NCI-H2081 (cell line): ENCODE data around the gene PKN1.
"Not testable (repeated sequence)": the region's sequence is repeated elsewhere in the genome, so short reads cannot be mapped to it uniquely, and the experiment has no call there.

Source experiments
- DNase-seq, 2 experiments: peaks; one replicate each; lab custom pipeline; 2025; lab: John Stamatoyannopoulos, UW

Gene PKN1

DNA sequence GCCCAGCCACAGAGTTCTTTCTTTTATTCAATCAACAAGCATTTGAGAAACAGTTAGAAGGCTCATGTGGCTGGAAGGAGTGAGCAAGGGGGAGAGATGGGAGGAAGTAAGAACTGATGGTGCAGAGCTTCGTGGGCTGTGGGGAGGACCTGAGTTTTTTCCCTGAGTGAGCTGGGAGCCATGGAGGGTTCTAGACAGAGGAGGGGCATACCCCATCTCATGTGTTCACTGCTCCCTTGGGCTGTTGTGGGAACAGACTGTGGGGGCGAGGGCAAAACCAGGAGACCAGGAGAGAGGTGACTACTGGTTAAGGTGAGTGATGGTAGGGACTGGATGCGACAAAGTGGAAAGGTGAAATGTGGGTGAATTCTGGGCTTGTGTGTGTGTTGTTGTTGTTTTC is 2.4 kb upstream of the PKN1 start:
- no peak for DNase-seq

DNA sequence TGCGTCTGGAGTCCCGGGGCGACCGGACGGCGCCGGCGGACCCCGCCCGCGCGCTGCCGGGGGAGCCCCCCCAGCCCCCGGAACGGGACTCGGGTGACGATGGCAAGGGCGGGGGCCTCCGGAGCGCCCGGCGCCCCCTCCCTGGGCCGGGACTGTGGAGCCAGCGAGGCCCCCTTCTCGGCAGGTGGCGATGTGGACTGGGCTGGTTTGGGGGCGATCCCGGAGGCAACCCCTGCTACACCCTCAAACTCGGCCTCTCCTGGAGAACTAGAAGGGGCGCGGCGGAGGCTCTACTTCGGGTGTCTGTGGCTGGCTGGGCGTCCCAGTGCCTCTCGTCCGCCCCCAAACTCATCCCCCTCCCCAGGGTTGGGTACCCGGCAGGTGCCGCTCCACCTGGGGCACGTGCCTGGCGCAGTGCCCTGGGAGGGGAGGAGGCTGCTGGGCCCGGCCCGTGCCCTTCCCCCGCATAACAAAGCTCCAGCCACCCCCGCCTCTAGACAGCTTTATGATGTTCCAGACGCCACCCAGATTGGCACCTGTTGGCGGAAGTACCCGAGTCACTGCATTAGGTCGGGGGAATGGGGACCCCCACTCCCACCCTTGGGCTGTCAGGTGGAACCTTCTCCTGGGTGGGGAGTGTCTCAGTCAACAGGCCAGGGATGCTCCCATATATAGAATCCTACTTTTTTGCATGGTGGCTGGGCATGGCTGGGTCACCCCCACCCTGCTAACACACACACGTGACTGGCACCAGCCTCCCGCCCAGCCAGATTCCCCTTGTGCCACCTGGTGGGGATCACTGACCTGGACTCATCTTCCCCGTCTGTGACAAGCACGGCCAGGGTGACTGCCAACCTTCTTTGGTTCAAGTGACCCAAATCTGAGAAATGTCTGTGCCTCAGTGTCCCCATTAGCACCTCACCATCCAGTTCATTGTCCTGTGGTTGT is 722 bp downstream of the PKN1 start:
- DNase-seq, result peak; percentile 63 to 88

DNA sequence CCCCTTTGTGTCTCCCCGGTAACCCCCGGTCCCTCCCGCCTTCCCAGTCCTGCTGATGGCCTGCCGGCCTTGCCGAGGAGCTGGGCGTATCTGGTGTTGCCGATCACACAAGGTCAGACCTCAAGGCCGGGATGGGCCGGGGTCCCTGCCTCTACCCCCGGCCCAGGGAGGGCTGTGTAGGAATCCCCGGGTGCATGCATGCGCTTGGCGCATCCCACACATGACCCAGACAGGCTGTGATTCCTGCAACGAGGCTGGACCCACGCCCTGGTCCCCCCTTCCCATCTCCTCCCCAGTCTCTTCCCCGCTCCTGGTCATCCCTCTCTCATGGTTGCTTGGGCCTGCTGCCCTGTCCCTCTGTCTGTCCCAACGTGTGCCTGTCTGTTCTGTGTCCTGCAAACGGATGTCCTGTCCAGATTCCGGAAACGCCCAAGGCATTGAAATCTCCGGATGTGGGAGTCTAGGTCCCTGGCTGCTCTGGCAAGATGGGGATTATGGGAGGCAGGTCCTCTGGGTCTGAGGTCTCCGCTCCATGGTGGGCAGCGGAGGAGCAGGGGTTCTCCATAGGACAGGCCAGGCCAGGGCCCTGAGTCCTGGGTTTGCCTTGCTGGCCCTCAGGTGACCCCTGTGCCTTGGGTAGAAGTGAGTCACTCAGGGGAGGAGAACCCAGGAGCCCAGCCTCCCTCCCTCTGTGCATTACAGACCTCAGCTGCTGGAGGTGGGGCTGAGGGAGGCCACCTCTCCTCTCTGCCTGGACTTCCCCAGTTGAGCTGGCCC is 1.6 kb downstream of the PKN1 start:
- DNase-seq, result no peak

DNA sequence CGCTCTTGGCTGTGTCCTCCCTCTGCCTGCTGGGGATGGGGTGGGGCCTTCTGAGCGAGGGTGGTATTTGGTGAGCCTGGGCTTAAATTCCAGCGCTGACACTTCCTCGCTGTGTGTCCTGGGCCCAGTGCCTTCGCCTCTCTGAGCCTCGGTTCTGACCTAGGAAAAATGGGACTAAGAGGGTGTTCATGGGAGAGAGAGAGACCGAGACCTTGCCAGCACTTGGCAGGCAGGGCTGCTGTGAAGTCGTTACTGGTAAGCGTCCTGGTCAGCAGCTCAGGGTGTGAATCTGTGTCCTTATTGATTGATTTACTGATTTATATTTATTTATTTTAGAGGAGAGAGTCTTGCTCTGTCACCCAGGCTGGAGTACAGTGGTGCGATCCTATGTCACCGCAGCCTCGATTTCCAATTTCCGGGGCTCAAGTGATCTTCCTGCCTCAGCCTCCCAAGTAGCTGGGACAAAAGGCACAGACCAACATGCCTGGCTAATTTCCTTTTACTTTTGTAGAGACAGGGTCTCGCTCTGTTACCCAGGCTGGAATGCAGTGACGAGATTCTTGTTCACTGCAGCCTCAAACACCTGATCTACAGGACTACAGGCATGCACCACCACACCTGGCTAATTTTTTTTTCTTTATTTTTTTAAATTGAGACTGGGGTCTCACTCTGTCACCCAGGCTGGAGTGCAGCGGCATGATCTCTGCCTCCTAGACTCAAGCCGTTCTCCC is 2.4 kb downstream of the PKN1 start:
- DNase-seq, result no peak

DNA sequence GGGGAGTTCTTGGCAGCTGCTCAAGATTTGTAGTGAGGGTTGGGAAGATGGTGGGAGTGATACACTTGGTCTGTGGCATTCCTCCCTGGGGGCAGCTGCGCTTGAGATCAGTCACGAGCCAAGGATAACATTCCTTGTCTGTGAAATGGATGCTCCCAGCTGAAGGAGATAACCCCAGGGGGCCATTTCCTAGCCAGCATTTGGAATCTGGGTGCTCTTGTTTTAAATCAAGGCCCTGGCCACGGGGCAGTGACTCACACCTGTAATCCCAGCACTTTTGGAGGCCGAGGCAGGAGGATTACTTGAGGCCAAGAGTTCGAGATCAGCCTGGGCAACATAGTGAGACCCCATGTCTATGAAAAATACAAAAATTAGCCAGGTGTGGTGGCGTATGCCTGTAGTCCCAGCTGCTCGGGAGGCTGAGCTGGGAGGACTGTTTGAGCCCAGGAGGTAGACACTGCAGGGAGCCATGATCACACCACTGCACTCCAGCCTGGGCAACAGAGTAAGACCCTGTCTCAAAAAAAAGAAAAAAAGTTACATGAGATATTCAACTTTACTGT is 4.6 kb downstream of the PKN1 start:
- DNase-seq, result no peak

DNA sequence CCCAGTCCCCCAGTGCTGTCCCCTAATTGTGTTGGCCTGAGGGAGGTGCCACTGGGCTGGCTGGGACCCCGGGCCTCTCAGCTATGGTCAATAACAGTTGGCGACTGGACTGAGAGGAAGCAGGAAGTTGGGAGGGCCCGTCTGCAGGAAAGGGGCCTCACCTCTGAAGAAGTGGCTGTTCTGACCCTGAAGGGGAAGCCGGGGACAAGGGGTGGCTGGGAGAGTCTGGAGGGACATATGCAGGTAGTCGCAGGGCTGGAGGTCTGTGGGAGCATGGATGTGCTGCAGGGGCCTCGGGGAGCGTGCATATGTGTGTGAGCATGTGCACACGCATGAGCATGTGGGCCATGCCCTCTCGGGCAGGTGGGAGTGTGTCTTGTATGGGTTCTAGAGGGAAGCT is 5.9 kb downstream of the PKN1 start:
- DNase-seq, result no peak

DNA sequence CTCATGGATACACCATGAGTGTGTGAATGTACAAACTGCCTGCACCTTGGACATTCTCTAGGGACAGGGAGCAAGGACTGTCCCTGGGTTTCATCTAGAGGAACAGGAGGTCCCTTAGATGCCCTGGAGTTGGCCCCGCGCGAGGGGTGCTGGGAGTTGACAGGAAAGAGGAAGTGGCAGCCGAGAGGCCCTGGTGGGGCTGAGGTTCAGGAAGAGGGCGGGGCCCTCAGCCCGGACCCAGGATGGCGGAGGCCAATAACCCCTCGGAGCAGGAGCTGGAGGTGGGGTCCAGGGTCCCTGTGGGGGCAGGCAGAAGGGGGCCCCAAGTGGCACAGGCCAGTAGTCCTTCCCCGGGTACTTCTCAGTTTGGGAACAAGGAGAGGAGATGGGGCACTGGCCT is 6.9 kb downstream of the PKN1 start:
- DNase-seq, result no peak

DNA sequence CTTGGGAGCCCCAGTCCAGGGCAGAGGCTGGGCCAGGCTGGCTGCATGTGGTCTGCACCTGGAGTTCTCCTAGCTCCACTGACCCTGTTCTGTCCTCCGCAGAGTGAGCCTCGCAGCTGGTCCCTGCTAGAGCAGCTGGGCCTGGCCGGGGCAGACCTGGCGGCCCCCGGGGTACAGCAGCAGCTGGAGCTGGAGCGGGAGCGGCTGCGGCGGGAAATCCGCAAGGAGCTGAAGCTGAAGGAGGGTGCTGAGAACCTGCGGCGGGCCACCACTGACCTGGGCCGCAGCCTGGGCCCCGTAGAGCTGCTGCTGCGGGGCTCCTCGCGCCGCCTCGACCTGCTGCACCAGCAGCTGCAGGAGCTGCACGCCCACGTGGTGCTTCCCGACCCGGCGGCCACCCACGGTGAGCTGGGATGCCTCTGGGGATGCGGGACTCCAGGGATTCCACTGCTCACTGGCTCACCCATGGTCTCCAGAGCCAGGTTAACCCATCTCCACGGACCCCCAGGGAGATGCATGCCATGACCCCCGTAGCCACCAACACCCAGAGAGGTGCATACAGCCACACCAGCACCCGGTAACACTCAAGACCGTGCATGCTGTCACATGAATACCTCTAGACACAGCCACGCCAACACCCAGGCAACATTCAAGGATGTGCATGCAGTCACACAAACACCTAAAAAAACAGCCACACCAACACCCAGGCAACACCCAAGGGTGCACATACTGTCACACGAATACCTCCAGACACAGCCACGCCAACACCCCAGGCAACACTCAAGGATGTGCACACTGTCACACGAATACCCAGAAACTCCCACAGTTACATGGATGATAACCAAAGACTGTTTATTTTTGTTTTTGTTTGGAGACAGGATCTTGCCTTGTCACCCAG is 8.2 kb downstream of the PKN1 start:
- DNase-seq, result no peak

DNA sequence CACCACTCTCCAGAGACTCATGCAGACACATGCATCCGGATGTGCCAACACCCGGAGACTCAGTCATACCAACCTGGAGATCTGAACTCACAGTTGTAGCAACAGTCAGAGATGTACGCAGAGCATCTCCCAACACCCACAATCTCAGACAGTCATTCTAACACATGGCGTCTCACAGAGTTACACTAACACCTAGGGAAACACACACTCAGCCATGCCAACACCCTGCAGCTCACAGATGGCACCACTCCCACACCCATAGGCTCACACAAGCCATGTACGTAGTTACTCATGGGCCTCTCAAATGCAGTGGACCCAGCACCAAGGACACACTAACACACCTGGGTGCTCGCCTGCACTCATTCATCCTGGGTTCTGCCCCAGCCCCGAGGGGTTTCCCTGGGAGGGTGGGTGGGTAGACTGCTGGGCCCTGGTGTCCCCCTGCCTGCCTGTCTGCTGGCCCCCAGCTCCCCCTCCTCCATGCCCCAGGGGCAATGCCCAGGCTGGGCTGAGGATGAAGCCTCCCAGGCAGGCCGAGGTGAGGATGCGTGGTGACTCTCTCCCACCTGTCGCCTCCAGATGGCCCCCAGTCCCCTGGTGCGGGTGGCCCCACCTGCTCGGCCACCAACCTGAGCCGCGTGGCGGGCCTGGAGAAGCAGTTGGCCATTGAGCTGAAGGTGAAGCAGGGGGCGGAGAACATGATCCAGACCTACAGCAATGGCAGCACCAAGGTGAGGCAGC is 10.0 kb downstream of the PKN1 start:
- DNase-seq, result no peak

DNA sequence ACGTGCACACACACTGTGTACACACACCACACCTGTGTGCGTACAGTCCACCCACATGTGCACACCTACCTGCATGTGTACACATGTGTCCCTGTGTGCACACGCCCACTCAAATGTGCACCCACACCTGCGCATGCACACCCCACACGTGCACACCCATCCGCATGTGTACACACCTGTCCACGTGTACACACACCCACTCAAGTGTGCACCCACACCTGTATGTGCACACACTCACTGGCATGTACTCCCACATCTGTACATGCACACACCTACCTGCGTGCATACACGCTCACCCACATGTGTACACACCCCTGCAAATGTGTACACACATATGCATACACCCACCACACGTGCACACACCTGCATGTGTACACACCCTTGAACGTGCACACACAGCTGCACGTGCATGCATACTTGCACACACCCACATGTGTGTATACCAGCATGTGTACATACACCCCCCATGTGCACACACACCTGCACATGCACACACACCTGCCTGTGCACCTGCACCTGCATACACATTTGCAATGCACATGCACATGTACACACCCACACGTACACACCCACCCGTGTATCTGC is 10.6 kb downstream of the PKN1 start:
- DNase-seq, result no peak

DNA sequence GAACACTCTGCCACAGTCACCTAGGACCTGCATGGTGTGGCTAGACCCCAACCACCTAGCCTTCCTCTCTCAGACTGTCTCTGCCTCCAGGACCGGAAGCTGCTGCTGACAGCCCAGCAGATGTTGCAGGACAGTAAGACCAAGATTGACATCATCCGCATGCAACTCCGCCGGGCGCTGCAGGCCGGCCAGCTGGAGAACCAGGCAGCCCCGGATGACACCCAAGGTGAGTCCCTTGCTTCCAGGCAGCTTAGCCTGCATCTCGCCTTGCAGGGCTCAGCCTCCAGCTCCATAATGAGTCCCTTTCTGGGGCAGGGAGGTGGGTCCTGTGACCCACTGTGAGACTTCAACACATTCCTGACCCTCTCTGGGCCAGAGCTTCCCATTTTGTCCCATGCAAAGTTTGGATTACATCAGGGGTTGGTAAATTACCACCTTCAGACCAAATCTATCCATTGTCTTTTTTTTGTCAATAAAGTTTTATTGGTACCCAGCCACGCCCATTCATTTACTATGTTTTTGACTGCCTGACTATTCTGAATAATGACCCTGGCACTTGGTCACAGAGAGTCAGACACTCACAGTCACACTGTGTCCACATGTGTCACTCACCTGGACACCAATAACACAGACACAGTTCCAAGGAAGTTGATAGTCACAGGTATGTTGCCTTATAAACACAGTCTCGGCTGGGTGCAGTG is 13.4 kb downstream of the PKN1 start:
- no peak for DNase-seq

DNA sequence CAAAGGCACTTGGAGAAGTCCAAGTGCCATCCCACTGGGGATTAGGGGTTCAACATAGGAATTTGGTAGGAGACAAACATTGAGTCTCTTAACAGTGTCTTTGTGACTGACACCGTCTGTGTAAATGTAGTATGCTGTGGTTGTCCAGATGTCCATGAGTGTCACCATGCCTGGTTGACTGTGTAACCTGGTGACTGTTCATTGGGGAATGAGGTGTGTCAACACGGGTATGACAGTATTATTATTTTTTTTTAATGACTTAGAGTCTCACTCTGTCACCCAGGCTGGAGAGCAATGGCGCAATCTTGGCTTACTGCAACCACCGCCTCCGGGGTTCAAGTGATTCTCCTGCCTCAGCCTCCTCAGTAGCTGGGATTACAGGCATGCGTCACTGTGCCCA is 16.2 kb downstream of the PKN1 start:
- no peak for DNase-seq

DNA sequence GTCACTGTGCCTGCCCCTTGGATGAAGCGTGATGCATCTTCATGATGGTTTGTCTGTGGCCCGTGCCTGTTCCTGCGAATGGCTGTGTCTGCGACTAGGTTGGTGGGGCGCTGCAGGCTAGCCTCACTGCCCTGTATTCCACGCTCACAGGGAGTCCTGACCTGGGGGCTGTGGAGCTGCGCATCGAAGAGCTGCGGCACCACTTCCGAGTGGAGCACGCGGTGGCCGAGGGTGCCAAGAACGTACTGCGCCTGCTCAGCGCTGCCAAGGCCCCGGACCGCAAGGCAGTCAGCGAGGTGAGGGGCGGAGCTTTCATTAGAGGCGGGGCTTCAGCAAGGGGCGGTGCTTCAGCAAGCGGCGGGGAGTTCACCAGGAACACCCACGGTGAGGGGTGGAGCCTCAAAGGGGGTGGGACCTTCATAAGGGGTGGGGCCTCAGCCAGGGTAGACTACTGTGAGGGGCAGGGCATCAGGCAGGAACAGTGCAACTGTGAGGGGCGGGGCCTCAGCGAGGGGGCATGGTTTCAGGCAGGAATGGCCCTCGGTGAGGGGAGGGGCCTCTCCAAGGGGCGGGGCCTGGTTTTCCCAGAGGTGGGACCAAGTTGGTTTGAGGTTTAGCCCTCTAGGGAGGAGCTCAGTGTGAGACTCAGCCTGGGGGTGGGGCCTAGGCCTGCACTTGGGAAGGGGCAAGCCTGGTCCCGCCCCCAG is 17.2 kb downstream of the PKN1 start:
- DNase-seq, result no peak

DNA sequence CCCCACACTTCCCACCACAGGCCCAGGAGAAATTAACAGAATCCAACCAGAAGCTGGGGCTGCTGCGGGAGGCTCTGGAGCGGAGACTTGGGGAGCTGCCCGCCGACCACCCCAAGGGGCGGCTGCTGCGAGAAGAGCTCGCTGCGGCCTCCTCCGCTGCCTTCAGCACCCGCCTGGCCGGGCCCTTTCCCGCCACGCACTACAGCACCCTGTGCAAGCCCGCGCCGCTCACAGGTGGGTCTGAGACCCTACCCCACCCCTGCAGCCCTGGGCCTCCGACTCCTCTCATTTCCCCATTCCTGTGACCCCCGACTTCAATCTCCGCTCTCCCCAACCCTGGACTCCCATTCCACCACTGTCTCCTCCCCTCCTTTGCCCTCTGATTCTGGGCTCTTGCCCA is 17.8 kb downstream of the PKN1 start:
- no peak for DNase-seq

DNA sequence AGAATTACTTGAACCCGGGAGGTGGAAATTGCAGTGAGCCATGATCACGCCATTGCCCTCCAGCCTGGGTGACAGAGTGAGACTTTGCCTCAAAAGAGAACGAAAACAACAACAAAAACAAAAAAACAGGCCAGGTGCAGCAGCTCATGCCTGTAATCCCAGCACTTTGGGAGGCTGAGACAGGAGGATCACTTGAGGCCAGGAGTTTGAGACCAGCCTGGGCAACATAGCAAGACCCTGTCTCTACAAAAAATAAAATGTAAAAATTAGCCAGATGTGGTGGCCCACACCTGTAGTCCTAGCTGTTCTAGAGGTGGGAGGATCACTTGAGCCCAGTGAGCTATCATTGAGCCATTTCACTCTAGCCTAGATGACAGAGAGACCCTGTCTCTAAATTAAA is 19.2 kb downstream of the PKN1 start:
- not testable (repeated sequence) for DNase-seq

DNA sequence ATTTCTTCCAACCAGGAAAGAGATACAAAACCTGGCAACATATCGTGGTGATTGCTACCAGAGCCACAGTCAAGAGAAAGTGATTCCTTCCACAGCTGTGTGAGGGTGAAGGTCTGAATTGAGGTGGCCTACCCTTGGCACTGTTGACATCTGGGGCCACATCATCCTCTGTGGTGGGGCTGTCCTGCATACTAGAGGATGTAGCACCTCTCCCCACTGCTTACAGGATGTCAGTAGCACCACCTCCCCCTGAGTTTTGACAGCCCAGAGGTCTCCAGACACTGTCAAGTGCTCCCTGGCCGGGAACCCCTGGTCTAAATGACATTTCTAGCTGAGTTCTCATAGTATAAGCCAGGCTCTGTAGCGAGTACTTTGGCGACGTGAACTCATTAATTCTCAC is 26.6 kb downstream of the PKN1 start:
- DNase-seq, result no peak

DNA sequence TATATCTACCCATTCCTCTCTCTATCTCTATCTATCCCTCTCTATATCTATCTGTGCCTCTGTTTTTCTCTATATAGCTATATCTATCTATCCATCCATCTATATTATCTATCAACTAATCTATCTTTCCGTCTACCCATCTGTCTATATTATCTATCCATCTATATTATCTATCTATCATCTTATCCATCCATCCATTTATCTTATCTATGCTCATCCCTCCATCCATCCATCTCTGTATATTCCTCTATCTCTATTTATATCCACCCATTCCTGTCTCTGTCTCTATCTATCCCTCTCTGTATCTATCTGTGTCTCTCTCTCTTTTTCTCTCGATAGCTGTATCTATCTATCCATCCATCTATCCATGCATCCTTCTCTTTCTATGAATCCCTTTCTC is 27.8 kb downstream of the PKN1 start:
- DNase-seq, result no peak

DNA sequence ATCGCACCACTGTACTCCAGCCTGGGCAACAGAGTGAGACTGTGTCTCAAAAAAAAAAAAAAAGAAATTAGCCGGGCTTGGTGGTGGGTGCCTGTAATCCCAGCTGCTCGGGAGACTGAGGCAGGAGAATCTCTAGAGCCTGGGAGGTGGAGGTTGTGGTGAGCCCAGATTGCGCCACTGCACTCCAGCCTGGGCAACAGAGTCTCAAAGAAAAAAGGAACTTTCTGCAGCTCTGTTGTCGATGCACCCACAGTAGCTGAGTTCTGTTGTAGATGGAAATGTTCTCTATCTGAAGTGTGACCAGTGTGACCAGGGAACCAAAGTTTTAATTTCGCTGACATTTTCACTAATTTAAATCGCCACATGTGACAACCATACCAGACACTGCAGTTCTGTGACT is 29.3 kb downstream of the PKN1 start:
- not testable (repeated sequence) for DNase-seq

DNA sequence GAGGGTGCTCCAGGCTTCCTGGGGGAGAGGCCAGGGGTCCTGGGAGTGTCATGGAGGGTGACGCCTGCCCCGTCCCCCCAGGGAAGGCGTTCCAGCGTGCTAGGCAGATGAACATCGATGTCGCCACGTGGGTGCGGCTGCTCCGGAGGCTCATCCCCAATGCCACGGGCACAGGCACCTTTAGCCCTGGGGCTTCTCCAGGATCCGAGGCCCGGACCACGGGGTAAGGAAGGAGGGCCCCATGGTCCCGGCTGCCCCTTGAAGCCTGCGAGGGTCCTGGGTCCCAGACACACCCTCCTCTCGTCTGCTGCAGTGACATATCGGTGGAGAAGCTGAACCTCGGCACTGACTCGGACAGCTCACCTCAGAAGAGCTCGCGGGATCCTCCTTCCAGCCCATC is 30.6 kb downstream of the PKN1 start:
- no peak for DNase-seq
